K562 (cell line): Measurements from ENCODE around the gene MGRN1. TPM values are rescaled to one million over a fixed set of nuclear protein-coding genes. Genes with fewer than 3 reads are reported as not detected.

ENCODE experiments used
- ATAC-seq: fragments of 200-7000 bp; cut with Tn5 transposase; 3 replicates; pipeline ENCODE4 v1.9.1; 2020; ENCODE audit warnings: moderate library complexity
- BruUV-seq: library from RNA; stranded (reverse); fragments of 400-500 nt; replicated peaks from 2 replicates; lab custom pipeline; 2021; lab: Mats Ljungman, UMichigan
- CTCF ChIA-PET: fragments of 300-600 bp; formaldehyde crosslinking; extraction: SDS; loops from one replicate; lab custom pipeline; 2021; ENCODE audit warnings: low intra/inter-chr PET ratio; lab: Yijun Ruan, JAX
- POLR2A ChIA-PET: fragments of 300-600, 350-650 bp; sonication (Branson Sonifier 250); formaldehyde crosslinking; extraction: SDS; loops from one replicate; lab custom pipeline; 2021; ENCODE audit warnings: antibody characterized with exemption, inconsistent platforms; lab: Yijun Ruan, JAX
- DNase-seq, 4 experiments: peaks; one replicate each; pipeline versions ENCODE4 v3.0.0 to v3.0.0-alpha.2; 2011 to 2018; ENCODE audit warnings: low spot score in 3 of 4, mixed read lengths in 3 of 4; ENCODE audit errors: extremely low read depth in 1 of 4
- FAIRE-seq: peaks from 2 replicates; lab custom pipeline; 2011; peaks lifted over from hg19 to GRCh38; lab: Jason Lieb, UNC
- H2AFZ ChIP-seq: 2 replicates; pipeline ENCODE4 v1.6.0; 2011; ENCODE audit warnings: low read depth, low read length, control low read depth, inconsistent platforms
- H3K27ac ChIP-seq: fragments of 200-600 bp; 3 replicates; pipeline ENCODE4 v1.8.0; 2011; ENCODE audit warnings: low read depth, mild to moderate bottlenecking, control low read depth, inconsistent platforms, low read length, moderate library complexity, mixed read lengths; ENCODE audit errors: extremely low read depth
- H3K27me3 ChIP-seq, 2 experiments: fragments of 300-600 bp in 1 of 2; 2 replicates in 1 of 2; 3 replicates in 1 of 2; pipeline versions ENCODE4 v1.6.0 to v1.8.0; 2011; ENCODE audit warnings: inconsistent platforms in 2 of 2, low read length in 2 of 2, mild to moderate bottlenecking in 1 of 2, mixed read lengths in 1 of 2, moderate library complexity in 1 of 2; ENCODE audit not compliant: control insufficient read depth in 2 of 2, insufficient read depth in 2 of 2
- H3K36me3 ChIP-seq: fragments of 300-600 bp; 3 replicates; pipeline ENCODE4 v1.8.0; 2011; ENCODE audit warnings: mild to moderate bottlenecking, low read length, inconsistent platforms; ENCODE audit not compliant: control insufficient read depth, insufficient read depth
- H3K4me1 ChIP-seq, 2 experiments: fragments of 200-600 bp in 1 of 2; replicated peaks in 1 of 2; 2 replicates in 1 of 2; 3 replicates in 1 of 2; pipeline versions ENCODE4 v1.5.1 to v1.8.0; 2011; ENCODE audit warnings: inconsistent platforms in 2 of 2, low read length in 2 of 2, mild to moderate bottlenecking in 1 of 2, mixed read lengths in 1 of 2, moderate library complexity in 1 of 2; ENCODE audit not compliant: control insufficient read depth in 2 of 2, insufficient read depth in 2 of 2
- H3K4me2 ChIP-seq: 2 replicates; pipeline ENCODE4 v1.6.1; 2011; ENCODE audit warnings: low read length, control low read depth, inconsistent platforms, mixed read lengths; ENCODE audit not compliant: insufficient read depth
- H3K4me3 ChIP-seq: fragments of 200-600 bp; sonication (generic), shearing (Covaris generic); 2 replicates; pipeline ENCODE4 v1.5.1; 2016; ENCODE audit warnings: control low read depth, inconsistent platforms
- H3K79me2 ChIP-seq: fragments of 200-600 bp; 3 replicates; pipeline ENCODE4 v1.8.0; 2011; ENCODE audit warnings: low read length, inconsistent platforms; ENCODE audit not compliant: control insufficient read depth, insufficient read depth
- H3K9ac ChIP-seq, 2 experiments: 2 replicates each; pipeline versions ENCODE4 v1.6.0 to v1.6.1; 2011; ENCODE audit warnings: low read depth in 2 of 2, low read length in 2 of 2, control low read depth in 1 of 2, inconsistent platforms in 1 of 2, mild to moderate bottlenecking in 1 of 2, mixed read lengths in 1 of 2; ENCODE audit not compliant: insufficient read depth in 1 of 2
- H3K9me1 ChIP-seq: one replicate; pipeline ENCODE4 v1.6.0; 2011; ENCODE audit warnings: inconsistent platforms, mild to moderate bottlenecking, low read length, moderate library complexity; ENCODE audit not compliant: control insufficient read depth, insufficient read depth
- H3K9me3 ChIP-seq: replicated peaks from 2 replicates; pipeline ENCODE4 v1.5.1; 2011; ENCODE audit warnings: low read depth, low read length, inconsistent platforms; ENCODE audit not compliant: control insufficient read depth, insufficient read depth
- H4K20me1 ChIP-seq: replicated peaks from 2 replicates; pipeline ENCODE4 v1.6.1; 2011; ENCODE audit warnings: low read length, inconsistent platforms, mixed read lengths; ENCODE audit not compliant: control insufficient read depth, insufficient read depth
- DPF2 ChIP-seq: fragments of 450-650 bp; IDR thresholded peaks from 2 replicates; pipeline ENCODE4 v1.6.1; 2016
- FOXJ2 ChIP-seq: fragments of 200-800 bp; sonication (Bioruptor generic); IDR thresholded peaks from 2 replicates; pipeline ENCODE4 v1.6.1; 2016; ENCODE audit warnings: missing genetic modification characterization, missing compliant biosample characterization
- GABPB1 ChIP-seq: sonication (generic); formaldehyde crosslinking; IDR thresholded peaks from 2 replicates; pipeline ENCODE4 v1.8.0; 2022; ENCODE audit warnings: mild to moderate bottlenecking, missing genetic modification reagents
- HDAC2 ChIP-seq: fragments of 450-650 bp; IDR thresholded peaks from 2 replicates; pipeline ENCODE4 v1.6.1; 2016; ENCODE audit warnings: mild to moderate bottlenecking
- KDM1A ChIP-seq, 2 experiments: fragments of 450-650 bp; IDR thresholded peaks; 2 replicates each; pipeline ENCODE4 v1.6.1; 2016; ENCODE audit warnings: mild to moderate bottlenecking in 2 of 2
- MEF2D ChIP-seq: conservative IDR thresholded peaks from 2 replicates; pipeline ENCODE4 v1.6.1; 2016; ENCODE audit warnings: low read depth, missing genetic modification characterization, missing compliant biosample characterization
- NCOR1 ChIP-seq: fragments of 450-650 bp; IDR thresholded peaks from 2 replicates; pipeline ENCODE4 v1.6.1; 2016; ENCODE audit warnings: mild to moderate bottlenecking, moderate library complexity
- NEUROD1 ChIP-seq: fragments of 150-350 bp; IDR thresholded peaks from 2 replicates; pipeline ENCODE4 v1.6.1; 2014; ENCODE audit warnings: borderline replicate concordance, low read length, low read depth; ENCODE audit not compliant: partially characterized antibody
- THRAP3 ChIP-seq: fragments of 450-650 bp; IDR thresholded peaks from 2 replicates; pipeline ENCODE4 v1.6.1; 2016; ENCODE audit warnings: mild to moderate bottlenecking, inconsistent platforms, borderline replicate concordance
- ZNF780A ChIP-seq: fragments of 250-450 bp; sonication (Bioruptor Pico); IDR thresholded peaks from 2 replicates; pipeline ENCODE4 v1.5.0; 2021; ENCODE audit warnings: mild to moderate bottlenecking
- ZSCAN32 ChIP-seq: fragments of 450-650 bp; formaldehyde crosslinking; IDR thresholded peaks from 2 replicates; pipeline ENCODE4 v1.4.0; 2020; ENCODE audit warnings: mild to moderate bottlenecking, moderate library complexity
- WGBS: fragments of 100-300 bp; shearing (Covaris generic); methylation state at CpG from one replicate; pipeline ENCODE4 v1.1.6; 2016; ENCODE audit warnings: low coverage, mixed read lengths; ENCODE audit not compliant: insufficient coverage; ENCODE audit errors: missing lambda C conversion rate; 5-methylcytosine and 5-hydroxymethylcytosine counted together
- in situ Hi-C: fragments of 300-500 bp; cut with MboI; formaldehyde crosslinking; loops from 4 replicates; pipeline ENCODE4 v1.15.0; 2018; ENCODE audit warnings: inconsistent platforms, mixed read lengths
- intact Hi-C: fragments of 100-400 bp; cut with micrococcal nuclease; formaldehyde crosslinking; loops from 2 replicates; pipeline ENCODE4 v1.14.2; 2022
- polyA plus RNA-seq, 8 experiments: library from polyadenylated mRNA; depleted of rRNA in 4 of 8; stranded (reverse) in 5 of 8; unstranded in 3 of 8; fragments of >200 nt; fragmentation: Nextera tagmentation in 2 of 8; fragmentation: Illumina TruSeq in 1 of 8; extraction: Ambion mirVana in 2 of 8; extraction: Trizol in 1 of 8; gene quantifications; 2 replicates each; pipeline versions ENCODE4 v1.2.1 to v1.2.3, GENCODE V29; 2011 to 2014; ENCODE audit warnings: inconsistent platforms in 1 of 8, missing spikeins in 1 of 8
- total RNA-seq, 7 experiments: library from RNA; depleted of rRNA in 6 of 7; stranded (reverse); fragments of >200 nt in 6 of 7; fragmentation: Illumina TruSeq in 2 of 7; extraction: Trizol in 2 of 7; gene quantifications; 2 replicates each; pipeline versions ENCODE4 v1.2.1 to v1.2.3, GENCODE V29; 2011 to 2021; ENCODE audit warnings: low replicate concordance in 1 of 7
- TF ChIP-seq, protein P1 (sequence below): fragments of 450-650 bp; IDR thresholded peaks from 2 replicates; pipeline ENCODE4 v1.6.1; 2017; ENCODE audit warnings: antibody characterized with exemption, mild to moderate bottlenecking
- TF ChIP-seq, protein P2 (sequence below): fragments of 250-450 bp; sonication (Bioruptor Pico); IDR thresholded peaks from 2 replicates; pipeline ENCODE4 v1.5.0; 2021
- TF ChIP-seq, protein P3 (sequence below): IDR thresholded peaks from 2 replicates; pipeline ENCODE4 v1.6.1; 2012; ENCODE audit warnings: low read depth, low read length, improper control_type of control experiment, borderline replicate concordance
- TF ChIP-seq, protein P4 (sequence below): fragments of 450-650 bp; formaldehyde crosslinking; IDR thresholded peaks from 2 replicates; pipeline ENCODE4 v1.4.0; 2020; ENCODE audit warnings: mild to moderate bottlenecking, mixed read lengths

MGRN1 gene
- total and polyA plus RNA-seq, 9 of the 15 experiments (the other 6 are each of a cell fraction or from before 2014, with no cell fraction given), result 0.15 to 37.9 (median 6.0) TPM

DNA sequence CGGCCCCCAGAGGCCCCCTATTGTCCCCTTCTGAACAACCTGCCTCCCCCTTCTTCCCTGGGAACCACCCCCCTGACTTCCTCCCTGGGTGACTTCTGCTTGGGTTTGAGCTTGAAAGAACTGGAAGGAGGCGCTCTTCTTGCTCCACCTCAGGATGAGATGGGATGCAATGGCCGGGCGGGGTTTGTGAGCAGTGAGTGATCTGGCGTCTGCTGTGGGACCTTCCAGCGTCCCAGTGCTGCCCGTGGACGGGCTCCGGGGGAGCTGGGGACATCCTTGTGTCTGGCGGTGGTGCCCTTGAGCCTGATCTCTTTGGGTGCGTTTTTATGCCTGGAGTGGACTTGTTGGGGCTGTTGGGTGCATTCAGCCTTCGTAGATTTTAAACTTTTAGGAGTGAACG lies 11.6 kb downstream of the MGRN1 start:
- ATAC-seq, result no peak
- ChIA-PET POLR2A (interaction anchor here (1.3 to 1.4 kb wide), 2 partner anchors 9 to 10 kb away, joined by 5 to 7 read pairs; no protein-coding TSS in a partner anchor), CTCF (no interaction called here)
- Histone ChIP-seq H3K79me2 (peaks cover 38% of the 10 kb centered on the region), H4K20me1 (peaks cover 4% of the 10 kb centered on the region; the same call in 1 of the 2 replicates), H3K27me3 (no peaks in the 10 kb centered on the region), H3K4me2 (no peak overlapping the region), H2AFZ (no peak overlapping the region), H3K9me1 (peaks cover 3% of the 10 kb centered on the region), H3K4me1 (peaks cover 0 to 30% of the 10 kb centered on the region in 2 experiments; a peak in 1 of 5 replicates), H3K9me3 (0 out of 2 replicates have a peak, but pooled peaks cover 1% of the 10 kb centered on the region), H3K9ac (no peak overlapping the region; a peak in 1 of 4 replicates), H3K27ac (no peak overlapping the region), H3K36me3 (peaks cover 19% of the 10 kb centered on the region; the same call in 1 of the 3 replicates), H3K4me3 (no peak overlapping the region)
- no TSS peak for BruUV-seq
- FAIRE-seq, result no peak
- in situ Hi-C loops (no loop called here), intact Hi-C loops (no loop called here)
- 92% methylated on average over 13 of the region's 13 CpGs for WGBS
- DNase-seq, result no peak
- TF ChIP-seq, protein P1, sequence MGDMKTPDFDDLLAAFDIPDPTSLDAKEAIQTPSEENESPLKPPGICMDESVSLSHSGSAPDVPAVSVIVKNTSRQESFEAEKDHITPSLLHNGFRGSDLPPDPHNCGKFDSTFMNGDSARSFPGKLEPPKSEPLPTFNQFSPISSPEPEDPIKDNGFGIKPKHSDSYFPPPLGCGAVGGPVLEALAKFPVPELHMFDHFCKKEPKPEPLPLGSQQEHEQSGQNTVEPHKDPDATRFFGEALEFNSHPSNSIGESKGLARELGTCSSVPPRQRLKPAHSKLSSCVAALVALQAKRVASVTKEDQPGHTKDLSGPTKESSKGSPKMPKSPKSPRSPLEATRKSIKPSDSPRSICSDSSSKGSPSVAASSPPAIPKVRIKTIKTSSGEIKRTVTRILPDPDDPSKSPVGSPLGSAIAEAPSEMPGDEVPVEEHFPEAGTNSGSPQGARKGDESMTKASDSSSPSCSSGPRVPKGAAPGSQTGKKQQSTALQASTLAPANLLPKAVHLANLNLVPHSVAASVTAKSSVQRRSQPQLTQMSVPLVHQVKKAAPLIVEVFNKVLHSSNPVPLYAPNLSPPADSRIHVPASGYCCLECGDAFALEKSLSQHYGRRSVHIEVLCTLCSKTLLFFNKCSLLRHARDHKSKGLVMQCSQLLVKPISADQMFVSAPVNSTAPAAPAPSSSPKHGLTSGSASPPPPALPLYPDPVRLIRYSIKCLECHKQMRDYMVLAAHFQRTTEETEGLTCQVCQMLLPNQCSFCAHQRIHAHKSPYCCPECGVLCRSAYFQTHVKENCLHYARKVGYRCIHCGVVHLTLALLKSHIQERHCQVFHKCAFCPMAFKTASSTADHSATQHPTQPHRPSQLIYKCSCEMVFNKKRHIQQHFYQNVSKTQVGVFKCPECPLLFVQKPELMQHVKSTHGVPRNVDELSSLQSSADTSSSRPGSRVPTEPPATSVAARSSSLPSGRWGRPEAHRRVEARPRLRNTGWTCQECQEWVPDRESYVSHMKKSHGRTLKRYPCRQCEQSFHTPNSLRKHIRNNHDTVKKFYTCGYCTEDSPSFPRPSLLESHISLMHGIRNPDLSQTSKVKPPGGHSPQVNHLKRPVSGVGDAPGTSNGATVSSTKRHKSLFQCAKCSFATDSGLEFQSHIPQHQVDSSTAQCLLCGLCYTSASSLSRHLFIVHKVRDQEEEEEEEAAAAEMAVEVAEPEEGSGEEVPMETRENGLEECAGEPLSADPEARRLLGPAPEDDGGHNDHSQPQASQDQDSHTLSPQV, result no peak
- TF ChIP-seq, protein P2, sequence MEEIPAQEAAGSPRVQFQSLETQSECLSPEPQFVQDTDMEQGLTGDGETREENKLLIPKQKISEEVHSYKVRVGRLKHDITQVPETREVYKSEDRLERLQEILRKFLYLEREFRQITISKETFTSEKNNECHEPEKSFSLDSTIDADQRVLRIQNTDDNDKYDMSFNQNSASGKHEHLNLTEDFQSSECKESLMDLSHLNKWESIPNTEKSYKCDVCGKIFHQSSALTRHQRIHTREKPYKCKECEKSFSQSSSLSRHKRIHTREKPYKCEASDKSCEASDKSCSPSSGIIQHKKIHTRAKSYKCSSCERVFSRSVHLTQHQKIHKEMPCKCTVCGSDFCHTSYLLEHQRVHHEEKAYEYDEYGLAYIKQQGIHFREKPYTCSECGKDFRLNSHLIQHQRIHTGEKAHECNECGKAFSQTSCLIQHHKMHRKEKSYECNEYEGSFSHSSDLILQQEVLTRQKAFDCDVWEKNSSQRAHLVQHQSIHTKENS, result no peak
- TF ChIP-seq THRAP3, result no peak
- TF ChIP-seq NCOR1, result no peak
- TF ChIP-seq GABPB1 (CRISPR knock-in tag), result no peak
- TF ChIP-seq HDAC2, result no peak
- no peak for TF ChIP-seq ZNF780A
- TF ChIP-seq KDM1A (IDR thresholded peaks at IDR 0.05), result no peak
- TF ChIP-seq MEF2D (tag), result no peak
- TF ChIP-seq NEUROD1, result no peak
- no peak for TF ChIP-seq ZSCAN32
- TF ChIP-seq, protein P3, sequence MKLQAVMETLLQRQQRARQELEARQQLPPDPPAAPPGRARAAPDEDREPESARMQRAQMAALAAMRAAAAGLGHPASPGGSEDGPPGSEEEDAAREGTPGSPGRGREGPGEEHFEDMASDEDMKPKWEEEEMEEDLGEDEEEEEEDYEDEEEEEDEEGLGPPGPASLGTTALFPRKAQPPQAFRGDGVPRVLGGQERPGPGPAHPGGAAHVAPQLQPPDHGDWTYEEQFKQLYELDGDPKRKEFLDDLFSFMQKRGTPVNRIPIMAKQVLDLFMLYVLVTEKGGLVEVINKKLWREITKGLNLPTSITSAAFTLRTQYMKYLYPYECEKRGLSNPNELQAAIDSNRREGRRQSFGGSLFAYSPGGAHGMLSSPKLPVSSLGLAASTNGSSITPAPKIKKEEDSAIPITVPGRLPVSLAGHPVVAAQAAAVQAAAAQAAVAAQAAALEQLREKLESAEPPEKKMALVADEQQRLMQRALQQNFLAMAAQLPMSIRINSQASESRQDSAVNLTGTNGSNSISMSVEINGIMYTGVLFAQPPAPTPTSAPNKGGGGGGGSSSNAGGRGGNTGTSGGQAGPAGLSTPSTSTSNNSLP, result no peak
- TF ChIP-seq FOXJ2 (tag), result no peak
- no peak for TF ChIP-seq DPF2
- TF ChIP-seq, protein P4, sequence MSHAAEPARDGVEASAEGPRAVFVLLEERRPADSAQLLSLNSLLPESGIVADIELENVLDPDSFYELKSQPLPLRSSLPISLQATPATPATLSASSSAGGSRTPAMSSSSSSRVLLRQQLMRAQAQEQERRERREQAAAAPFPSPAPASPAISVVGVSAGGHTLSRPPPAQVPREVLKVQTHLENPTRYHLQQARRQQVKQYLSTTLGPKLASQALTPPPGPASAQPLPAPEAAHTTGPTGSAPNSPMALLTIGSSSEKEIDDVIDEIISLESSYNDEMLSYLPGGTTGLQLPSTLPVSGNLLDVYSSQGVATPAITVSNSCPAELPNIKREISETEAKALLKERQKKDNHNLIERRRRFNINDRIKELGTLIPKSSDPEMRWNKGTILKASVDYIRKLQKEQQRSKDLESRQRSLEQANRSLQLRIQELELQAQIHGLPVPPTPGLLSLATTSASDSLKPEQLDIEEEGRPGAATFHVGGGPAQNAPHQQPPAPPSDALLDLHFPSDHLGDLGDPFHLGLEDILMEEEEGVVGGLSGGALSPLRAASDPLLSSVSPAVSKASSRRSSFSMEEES (CRISPR knock-in tag), result no peak
